Loucy (cell line): Measurements from ENCODE around the gene PNPLA1.
"Not testable (repeated sequence)": the region's sequence is repeated elsewhere in the genome, so short reads cannot be mapped to it uniquely, and the experiment has no call there.

Source experiments
- H2AFZ ChIP-seq: fragments of 200-600 bp; sonication (generic); 2 replicates; pipeline ENCODE4 v1.6.0; 2016; ENCODE audit warnings: antibody characterized with exemption, mild to moderate bottlenecking, low read length, moderate library complexity
- H3F3A ChIP-seq: fragments of 200-600 bp; 2 replicates; pipeline ENCODE4 v1.6.0; 2016; ENCODE audit warnings: antibody characterized with exemption, low read depth, mild to moderate bottlenecking
- H3K27me3 ChIP-seq: fragments of 200-600 bp; sonication (generic); 2 replicates; pipeline ENCODE4 v1.6.1; 2014; ENCODE audit warnings: low read length, mild to moderate bottlenecking; ENCODE audit not compliant: insufficient read depth, poor library complexity, severe bottlenecking
- H3K36me3 ChIP-seq: fragments of 200-600 bp; sonication (generic); 2 replicates; pipeline ENCODE4 v1.6.1; 2016; ENCODE audit warnings: low read length; ENCODE audit not compliant: insufficient read depth
- H3K4me1 ChIP-seq: fragments of 200-600 bp; sonication (generic); 2 replicates; pipeline ENCODE4 v1.5.1; 2014; ENCODE audit warnings: low read length, mild to moderate bottlenecking; ENCODE audit not compliant: insufficient read depth, poor library complexity, severe bottlenecking
- H3K4me2 ChIP-seq: fragments of 200-600 bp; sonication (generic); 2 replicates; pipeline ENCODE4 v1.6.0; 2014; ENCODE audit warnings: antibody characterized with exemption, low read length, low read depth, mild to moderate bottlenecking; ENCODE audit not compliant: poor library complexity, severe bottlenecking
- H3K4me3 ChIP-seq: fragments of 200-600 bp; sonication (generic); 2 replicates; pipeline ENCODE4 v1.5.1; 2014; ENCODE audit warnings: low read length, mild to moderate bottlenecking, mixed read lengths; ENCODE audit not compliant: poor library complexity, severe bottlenecking
- H3K79me2 ChIP-seq: fragments of 200-600 bp; sonication (generic); 2 replicates; pipeline ENCODE4 v1.6.1; 2014; ENCODE audit warnings: low read length; ENCODE audit not compliant: insufficient read depth
- H3K9ac ChIP-seq: fragments of 200-600 bp; sonication (generic); 2 replicates; pipeline ENCODE4 v1.6.0; 2014; ENCODE audit warnings: mild to moderate bottlenecking, low read depth, low read length, moderate library complexity; ENCODE audit not compliant: poor library complexity, severe bottlenecking
- H3K9me2 ChIP-seq: fragments of 200-600 bp; sonication (generic); replicated peaks from 2 replicates; pipeline ENCODE4 v1.6.1; 2016; ENCODE audit warnings: low read depth, low read length, mixed read lengths
- H3K9me3 ChIP-seq: fragments of 200-600 bp; sonication (generic); 2 replicates; pipeline ENCODE4 v1.6.1; 2014; ENCODE audit warnings: mild to moderate bottlenecking, antibody characterized with exemption, low read length, low read depth; ENCODE audit not compliant: insufficient read depth
- H4K20me1 ChIP-seq: fragments of 200-600 bp; sonication (generic); 2 replicates; pipeline ENCODE4 v1.6.0; 2014; ENCODE audit warnings: antibody characterized with exemption, low read length, mild to moderate bottlenecking; ENCODE audit not compliant: insufficient read depth, poor library complexity, severe bottlenecking
- EZH2phosphoT487 ChIP-seq: fragments of 200-600 bp; IDR thresholded peaks from 2 replicates; pipeline ENCODE4 v1.6.1; 2018; ENCODE audit warnings: antibody characterized with exemption, mild to moderate bottlenecking, moderate library complexity, borderline replicate concordance
- TF ChIP-seq, protein P1 (sequence below): fragments of 200-600 bp; sonication (generic); conservative IDR thresholded peaks from 2 replicates; pipeline ENCODE4 v1.5.1; 2014; ENCODE audit warnings: mild to moderate bottlenecking, antibody characterized with exemption, low read length

Gene PNPLA1

DNA sequence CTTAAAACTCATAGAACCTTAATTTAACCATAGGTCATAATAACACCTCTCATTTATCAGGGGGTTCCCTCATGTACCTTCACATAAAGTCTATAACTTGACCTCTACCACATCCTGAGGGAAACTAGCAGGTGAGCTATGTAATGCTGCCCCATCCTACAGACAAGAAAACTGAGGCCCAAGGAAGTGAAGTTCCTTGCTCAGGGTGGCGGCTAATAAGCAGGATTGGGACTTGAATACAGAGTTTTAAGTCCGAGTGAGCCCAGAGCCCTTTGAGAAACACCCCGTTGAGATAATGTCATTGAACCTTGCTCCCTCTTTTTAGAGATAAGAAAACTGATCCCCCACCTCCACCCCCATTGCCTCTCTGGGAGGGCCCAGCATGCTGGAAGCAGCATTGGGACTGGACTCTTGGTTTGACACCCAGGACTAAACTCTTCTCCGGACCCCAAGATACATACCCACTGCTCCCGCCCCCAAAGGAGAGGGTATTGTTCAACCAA lies 66.4 kb downstream of the PNPLA1 start:
- no peak overlapping the region for H3K4me2 ChIP-seq
- H3K79me2 ChIP-seq, result no peaks in the 10 kb centered on the region
- no peak for TF ChIP-seq EZH2phosphoT487
- TF ChIP-seq, protein P1, sequence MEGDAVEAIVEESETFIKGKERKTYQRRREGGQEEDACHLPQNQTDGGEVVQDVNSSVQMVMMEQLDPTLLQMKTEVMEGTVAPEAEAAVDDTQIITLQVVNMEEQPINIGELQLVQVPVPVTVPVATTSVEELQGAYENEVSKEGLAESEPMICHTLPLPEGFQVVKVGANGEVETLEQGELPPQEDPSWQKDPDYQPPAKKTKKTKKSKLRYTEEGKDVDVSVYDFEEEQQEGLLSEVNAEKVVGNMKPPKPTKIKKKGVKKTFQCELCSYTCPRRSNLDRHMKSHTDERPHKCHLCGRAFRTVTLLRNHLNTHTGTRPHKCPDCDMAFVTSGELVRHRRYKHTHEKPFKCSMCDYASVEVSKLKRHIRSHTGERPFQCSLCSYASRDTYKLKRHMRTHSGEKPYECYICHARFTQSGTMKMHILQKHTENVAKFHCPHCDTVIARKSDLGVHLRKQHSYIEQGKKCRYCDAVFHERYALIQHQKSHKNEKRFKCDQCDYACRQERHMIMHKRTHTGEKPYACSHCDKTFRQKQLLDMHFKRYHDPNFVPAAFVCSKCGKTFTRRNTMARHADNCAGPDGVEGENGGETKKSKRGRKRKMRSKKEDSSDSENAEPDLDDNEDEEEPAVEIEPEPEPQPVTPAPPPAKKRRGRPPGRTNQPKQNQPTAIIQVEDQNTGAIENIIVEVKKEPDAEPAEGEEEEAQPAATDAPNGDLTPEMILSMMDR, result no peak
- peaks cover 8% of the 10 kb centered on the region for H3K4me1 ChIP-seq
- H3K4me3 ChIP-seq, result no peak overlapping the region
- H3K9me3 ChIP-seq, result no peaks in the 10 kb centered on the region
- H3K27me3 ChIP-seq, result no peaks in the 10 kb centered on the region
- no peak overlapping the region for H2AFZ ChIP-seq
- H4K20me1 ChIP-seq, result no peaks in the 10 kb centered on the region
- no peaks in the 10 kb centered on the region for H3F3A ChIP-seq
- no peaks in the 10 kb centered on the region for H3K36me3 ChIP-seq
- no peaks in the 10 kb centered on the region for H3K9me2 ChIP-seq
- H3K9ac ChIP-seq, result no peak overlapping the region

DNA sequence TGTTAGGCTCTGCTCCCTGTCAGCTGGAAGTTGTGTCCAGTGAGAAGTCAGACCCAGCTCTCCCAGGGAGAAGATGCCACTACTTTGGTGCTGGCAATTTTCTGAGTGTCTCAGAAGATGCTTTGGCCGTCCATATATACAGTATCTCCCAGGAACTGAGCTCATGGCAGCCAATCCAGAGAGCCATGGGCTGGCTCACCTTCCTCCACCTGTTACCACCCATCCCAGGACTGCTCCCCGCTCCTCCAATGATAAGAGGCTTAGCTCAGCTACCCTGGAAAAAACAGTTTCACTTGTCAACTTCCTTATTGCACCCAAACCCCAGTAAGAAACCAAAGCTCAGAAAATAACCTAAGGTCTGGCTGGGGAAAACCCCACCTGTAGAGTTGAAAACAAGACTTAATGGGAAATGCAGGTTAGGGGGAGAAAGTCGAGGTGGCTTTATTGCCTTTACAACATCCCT lies 67.0 kb downstream of the PNPLA1 start, which contains the start of gene BNIP5:
Gene BNIP5, minus strand, starts transcription at position 110 of the 463 bp plus-strand sequence. CDS start 6,198 bp downstream, outside the sequence.
- no peaks in the 10 kb centered on the region for H3F3A ChIP-seq
- no peaks in the 10 kb centered on the region for H3K9me3 ChIP-seq
- H4K20me1 ChIP-seq, result no peaks in the 10 kb centered on the region
- H3K27me3 ChIP-seq, result no peaks in the 10 kb centered on the region
- H3K9ac ChIP-seq, result no peak within 1 kb of the TSS
- H2AFZ ChIP-seq, result no peak within 1 kb of the TSS
- no peaks in the 10 kb centered on the region for H3K9me2 ChIP-seq
- H3K4me2 ChIP-seq, result no peak within 1 kb of the TSS
- no peaks in the 10 kb centered on the region for H3K79me2 ChIP-seq
- no peak for TF ChIP-seq EZH2phosphoT487
- TF ChIP-seq, protein P1, result no peak
- no peaks in the 10 kb centered on the region for H3K36me3 ChIP-seq
- peaks cover 7% of the 10 kb centered on the region for H3K4me1 ChIP-seq
- H3K4me3 ChIP-seq, result no peak within 1 kb of the TSS

DNA sequence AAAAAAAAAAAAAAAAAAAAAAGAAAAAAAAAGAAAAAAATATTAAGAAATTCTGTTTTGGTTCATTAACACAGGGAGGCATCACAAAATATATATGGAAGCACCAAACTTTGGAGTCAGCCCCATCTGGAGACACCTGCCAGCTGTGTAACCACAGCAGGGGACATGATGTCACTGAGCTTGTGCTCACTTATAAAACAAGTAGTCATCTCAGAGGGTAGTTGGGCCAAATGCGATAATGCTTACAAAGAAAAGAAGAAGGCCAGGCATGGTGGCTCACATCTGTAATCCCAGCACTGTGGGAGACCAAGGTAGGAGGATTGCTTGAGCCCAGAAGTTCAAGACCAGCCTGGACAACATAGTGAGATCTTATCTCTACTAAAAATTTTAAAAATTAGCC lies 68.0 kb downstream of the PNPLA1 start:
- Histone ChIP-seq H3K4me1 (no peaks in the 10 kb centered on the region), H3K9me3 (no peaks in the 10 kb centered on the region)

DNA sequence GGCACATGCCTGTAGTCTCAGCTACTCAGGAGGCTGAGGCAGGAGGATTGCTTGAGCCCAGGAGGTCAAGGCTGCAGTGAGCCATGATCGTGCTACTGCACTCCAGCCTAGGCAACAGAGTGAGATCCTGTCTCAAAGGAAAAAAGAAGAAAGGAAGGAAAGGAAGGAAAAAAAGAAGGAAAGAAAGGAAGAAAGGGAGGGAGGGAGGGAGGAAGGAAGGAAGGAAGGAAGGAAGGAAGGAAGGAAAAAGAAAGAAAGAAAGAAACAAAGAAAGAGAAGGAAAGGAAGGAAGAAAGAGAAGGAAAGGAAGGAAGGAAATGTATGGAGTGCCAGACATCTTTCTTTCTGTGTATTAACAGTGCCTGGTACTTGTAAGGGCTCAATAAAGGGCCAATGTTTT lies 68.4 kb downstream of the PNPLA1 start:
- not testable (repeated sequence) for H3K4me2 ChIP-seq

More for the DNA sequence above, 68.0 kb downstream of the PNPLA1 start:
- TF ChIP-seq EZH2phosphoT487, result no peak
- no peaks in the 10 kb centered on the region for H3K36me3 ChIP-seq
- H3K9me2 ChIP-seq, result no peaks in the 10 kb centered on the region
- H3K79me2 ChIP-seq, result no peaks in the 10 kb centered on the region
- H4K20me1 ChIP-seq, result no peaks in the 10 kb centered on the region
- H3F3A ChIP-seq, result no peaks in the 10 kb centered on the region
- no peak overlapping the region for H3K9ac ChIP-seq
- H2AFZ ChIP-seq, result no peak overlapping the region
- no peaks in the 10 kb centered on the region for H3K27me3 ChIP-seq
- H3K4me3 ChIP-seq, result no peak overlapping the region
- no peak overlapping the region for H3K4me2 ChIP-seq

More for the DNA sequence above, 68.4 kb downstream of the PNPLA1 start:
- not testable (repeated sequence) for H3F3A ChIP-seq, H2AFZ ChIP-seq, H3K27me3 ChIP-seq, H4K20me1 ChIP-seq, H3K79me2 ChIP-seq, H3K4me1 ChIP-seq, H3K36me3 ChIP-seq, H3K9ac ChIP-seq, H3K4me3 ChIP-seq, H3K9me3 ChIP-seq, H3K9me2 ChIP-seq
